ENCODE data around the gene RAB4A. TPM values are rescaled to one million over a fixed set of nuclear protein-coding genes. Genes with fewer than 3 reads are reported as not detected.

Gene RAB4A
- polyA plus RNA-seq, 2 of the 4 experiments (the other 2 are of a cell fraction) = 31.5 to 38.4 TPM

- Histone ChIP-seq H3K4me3 (peak overlapping the region; percentile 79), H3K4me2 (peak overlapping the region; percentile 93), H3K9me3 (peaks cover 27% of the 10 kb centered on the region), H3K4me1 (peaks cover 33% of the 10 kb centered on the region), H3K27ac (peak overlapping the region; percentile 89 to 99; a peak in 5 of 6 replicates)
- no peak for FAIRE-seq
- WGBS (ENCODE audit: missing lambda C conversion rate) = 75% methylated on average over 11 of the region's 11 CpGs
- 0 out of 6 replicates have a peak, but pooled peaks of 1 of the 2 experiments have one; percentile 13 for ATAC-seq
- no peak for DNase-seq (ENCODE audit: low read depth in 1 of 2, low spot score in 1 of 2)
- ChIA-PET POLR2A (interaction anchor here (0.6 kb wide), 1 partner anchor 619 kb away, joined by 3 read pairs; no protein-coding TSS in a partner anchor), CTCF (interaction anchor here (0.7 to 1.5 kb wide), 5 partner anchors 8 to 608 kb away, joined by 3 to 4 read pairs (median 4); no protein-coding TSS in a partner anchor)
- TF ChIP-seq SMC3 (IDR thresholded peaks at IDR 0.05) = no peak
- TF ChIP-seq HOXB5 (CRISPR knock-in tag; IDR thresholded peaks at IDR 0.05) = no peak
Observed at GRCh38 chr1:229272164-229273158, 1.6 kb downstream of the RAB4A start.

- ATAC-seq (peak in 1 of 2 experiments; percentile 63; a peak in 3 of 6 replicates), DNase-seq (ENCODE audit: low read depth in 1 of 2, low spot score in 1 of 2) (peak in 1 of 2 experiments; percentile 61), FAIRE-seq (no peak)
- TF ChIP-seq ATOH8 (CRISPR knock-in tag; IDR thresholded peaks at IDR 0.05; ENCODE audit: low read depth) (no peak), SREBF2 (IDR thresholded peaks at IDR 0.05) (no peak), HEYL (CRISPR knock-in tag; IDR thresholded peaks at IDR 0.05) (no peak), MYC (IDR thresholded peaks at IDR 0.05; ENCODE audit: borderline replicate concordance, low read length) (no peak), KDM1A (IDR thresholded peaks at IDR 0.05; ENCODE audit: low read depth) (no peak), POLR2A (IDR thresholded peaks at IDR 0.05; ENCODE audit: low read length) (no peak), NPAS2 (CRISPR knock-in tag; IDR thresholded peaks at IDR 0.05; ENCODE audit: borderline replicate concordance) (no peak), NR3C1 (IDR thresholded peaks at IDR 0.05) (no peak), ESRRA (IDR thresholded peaks at IDR 0.05; ENCODE audit: borderline replicate concordance, low read length) (no peak), BCL3 (IDR thresholded peaks at IDR 0.05) (no peak), E2F6 (IDR thresholded peaks at IDR 0.05; ENCODE audit: borderline replicate concordance, low read depth) (no peak), RCOR1 (IDR thresholded peaks at IDR 0.05; ENCODE audit: low read depth, low read length) (no peak)
- POLR2A ChIA-PET = interaction anchor here (0.6 kb wide), 1 partner anchor 127 kb away, joined by 3 read pairs; no protein-coding TSS in a partner anchor
- peak overlapping the region; percentile 93 for H3K4me2 ChIP-seq
- CTCF ChIA-PET = interaction anchor here (0.6 to 1.5 kb wide), 5 partner anchors 15 to 538 kb away, joined by 3 read pairs; no protein-coding TSS in a partner anchor
- peaks cover 15% of the 10 kb centered on the region for H3K9me3 ChIP-seq
- 56% methylated on average over 7 of the region's 7 CpGs for WGBS (ENCODE audit: missing lambda C conversion rate)
- peak overlapping the region; percentile 24 to 55; a peak in 3 of 6 replicates for H3K27ac ChIP-seq
- H3K4me3 ChIP-seq = no peak overlapping the region
- H3K4me1 ChIP-seq = peaks cover 33% of the 10 kb centered on the region
Observed at GRCh38 chr1:229273507-229274232, 2.8 kb downstream of the RAB4A start.

- WGBS (ENCODE audit: missing lambda C conversion rate) = 92% methylated on average over 2 of the region's 2 CpGs
- no peak overlapping the region; a peak in 1 of 6 replicates for H3K27ac ChIP-seq
- POLR2A ChIA-PET = no interaction called here
- no peak overlapping the region; the same call in 2 of the 3 replicates for H3K4me2 ChIP-seq
- peaks cover 7% of the 10 kb centered on the region for H3K9me3 ChIP-seq
- no peak for FAIRE-seq
- DNase-seq (ENCODE audit: low read depth in 1 of 2, low spot score in 1 of 2) = no peak
- H3K4me1 ChIP-seq = peaks cover 33% of the 10 kb centered on the region
- no peak overlapping the region for H3K4me3 ChIP-seq
- CTCF ChIA-PET = interaction anchor here (0.6 to 1.7 kb wide), 3 partner anchors 18 to 241 kb away, joined by 3 read pairs; no protein-coding TSS in a partner anchor
- TF ChIP-seq PBX3 (IDR thresholded peaks at IDR 0.05) (no peak), CHD4 (IDR thresholded peaks at IDR 0.05; ENCODE audit: borderline replicate concordance) (no peak), HDAC2 (IDR thresholded peaks at IDR 0.05) (no peak), RCOR1 (IDR thresholded peaks at IDR 0.05; ENCODE audit: low read depth, low read length) (no peak), SMC3 (IDR thresholded peaks at IDR 0.05) (no peak)
- ATAC-seq = no peak
Observed at GRCh38 chr1:229275005-229275404, 4.1 kb downstream of the RAB4A start.

Data from A549 (cell line).